ENCODE results near the gene LONP2.
"Not testable (repeated sequence)": the region's sequence is repeated elsewhere in the genome, so short reads cannot be mapped to it uniquely, and the experiment has no call there.

Gene LONP2

DNA sequence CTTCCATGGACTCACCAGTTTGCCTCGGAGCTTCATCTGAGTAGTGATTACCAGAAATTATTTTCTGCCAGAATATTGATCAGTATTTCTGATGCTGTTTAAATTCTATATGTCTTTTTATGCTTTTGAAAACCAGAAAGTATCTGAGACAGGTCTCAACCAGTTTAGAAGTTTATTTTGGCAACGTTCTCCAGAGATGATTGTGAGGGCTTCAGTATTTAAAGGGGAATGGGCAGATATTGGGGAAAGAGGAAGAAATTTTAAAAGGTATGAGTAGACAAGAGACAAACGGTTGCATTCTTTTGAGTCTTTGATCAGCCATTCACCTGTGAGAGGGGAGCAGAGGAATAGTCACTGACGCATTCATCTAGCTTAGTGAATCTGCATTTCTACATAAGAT is 47.7 kb downstream of the LONP2 start:
- DNase-seq (ENCODE audit: low read depth in 2 of 2): no peak

DNA sequence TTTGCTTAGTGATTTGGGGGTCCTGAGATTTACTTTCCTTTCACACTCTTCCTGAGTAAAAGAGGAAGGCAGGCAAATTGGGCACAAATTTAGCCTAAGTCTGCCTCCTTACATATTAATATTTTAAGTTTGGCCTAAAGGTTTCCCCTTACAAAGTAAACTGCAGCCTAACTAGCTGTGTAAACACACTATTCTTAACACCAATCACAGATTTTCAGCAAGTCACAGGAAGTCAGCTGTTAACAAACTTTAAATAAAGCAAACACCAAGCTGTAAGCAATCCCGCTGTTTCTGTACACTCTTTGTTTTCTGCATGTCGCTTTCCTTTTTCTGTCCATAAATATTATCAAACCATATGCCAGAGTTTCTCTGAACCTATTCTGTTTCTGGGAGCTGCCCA is 48.4 kb downstream of the LONP2 start:
- no peak for DNase-seq (ENCODE audit: low read depth in 2 of 2)

DNA sequence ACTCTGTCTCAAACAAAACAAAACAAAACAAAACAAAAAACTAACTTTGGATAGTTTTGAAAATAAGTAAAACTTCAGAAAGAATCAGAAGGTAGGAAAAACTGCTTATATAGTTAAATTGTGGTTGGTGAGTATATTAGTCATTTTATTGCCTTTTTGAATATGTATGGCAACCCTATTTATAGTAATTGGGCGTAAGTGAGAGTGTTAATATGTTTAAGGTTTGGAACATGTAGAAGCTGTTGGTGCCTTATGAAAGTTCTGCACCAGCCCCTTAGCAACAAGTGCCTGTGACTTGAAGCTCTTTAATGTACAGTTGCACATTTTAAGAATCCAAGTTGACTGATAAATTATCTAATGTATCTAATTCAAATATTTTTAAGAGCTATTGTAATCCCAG is 50.6 kb downstream of the LONP2 start:
- DNase-seq (ENCODE audit: low read depth in 2 of 2): no peak

GRCh38 chr16:48295488-48296281 is 51.6 kb downstream of the LONP2 start:
- DNase-seq (ENCODE audit: low read depth in 2 of 2): no peak

GRCh38 chr16:48299471-48299870 is 55.4 kb downstream of the LONP2 start:
- DNase-seq (ENCODE audit: low read depth in 2 of 2): no peak

DNA sequence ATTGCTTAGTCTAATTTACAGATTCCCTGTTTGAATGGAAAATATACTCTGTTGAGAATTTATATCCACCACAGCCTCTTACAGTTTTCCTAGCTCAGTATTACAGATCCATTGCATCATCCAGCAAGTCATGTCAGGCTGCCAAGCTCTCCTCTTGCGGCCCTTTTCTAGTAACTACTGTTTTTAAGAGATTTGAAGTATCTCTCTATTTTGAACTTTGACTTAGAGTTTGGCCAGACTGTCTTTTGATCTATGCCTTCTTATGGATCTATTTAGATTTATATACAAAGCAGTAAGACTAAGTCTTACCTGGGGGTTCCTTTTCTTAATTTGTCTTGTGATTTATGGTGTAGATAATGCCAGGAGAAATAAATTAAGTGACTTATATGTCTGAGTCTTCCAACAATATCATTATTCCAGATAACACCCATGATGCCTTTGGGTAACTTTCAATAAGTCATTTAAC is 56.3 kb downstream of the LONP2 start:
- DNase-seq (ENCODE audit: low read depth in 2 of 2): no peak

DNA sequence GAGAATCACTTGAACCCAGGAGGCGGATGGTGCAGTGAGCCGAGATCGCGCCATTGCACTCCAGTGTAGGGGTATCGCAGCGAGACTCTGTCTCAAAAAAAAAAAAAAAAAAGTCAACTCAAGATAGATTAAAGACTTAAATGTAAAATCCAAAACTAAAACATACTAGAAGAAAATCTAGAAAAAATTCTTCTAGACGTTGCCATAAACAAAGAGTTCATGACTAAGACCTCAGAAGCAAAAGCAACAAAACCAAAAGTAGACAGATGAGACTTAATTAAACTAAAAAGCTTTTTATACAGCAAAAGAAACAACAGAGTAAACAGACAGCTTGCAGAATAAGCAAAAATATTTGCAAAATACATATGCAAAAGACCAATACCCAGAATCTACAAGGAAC is 64.4 kb downstream of the LONP2 start:
- no peak for DNase-seq (ENCODE audit: low read depth in 2 of 2)

- DNase-seq (ENCODE audit: low read depth in 2 of 2): no peak
Observed at GRCh38 chr16:48310908-48311641, 67.0 kb downstream of the LONP2 start.

DNA sequence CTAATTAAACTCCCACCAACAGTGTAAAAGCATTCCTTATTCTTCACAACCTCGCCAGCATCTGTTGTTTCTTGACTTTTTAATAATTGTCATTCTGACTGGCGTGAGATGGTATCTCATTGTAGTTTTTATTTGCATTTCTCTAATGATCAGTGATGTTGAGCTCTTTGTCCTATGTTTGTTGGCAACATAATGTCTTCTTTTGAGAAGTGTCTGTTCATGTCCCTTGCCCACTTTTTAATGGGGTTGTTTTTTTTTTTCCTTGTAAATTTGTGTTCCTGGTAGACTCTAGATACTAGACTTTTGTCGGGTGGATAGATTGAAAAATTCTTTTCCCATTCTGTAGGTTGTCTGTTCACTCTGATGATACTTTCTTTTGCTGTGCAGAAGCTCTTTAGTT is 69.8 kb downstream of the LONP2 start:
- not testable (repeated sequence) for DNase-seq (ENCODE audit: low read depth in 2 of 2)

- no peak for DNase-seq (ENCODE audit: low read depth in 2 of 2)
Observed at GRCh38 chr16:48317026-48317425, 72.9 kb downstream of the LONP2 start.

- no peak for DNase-seq (ENCODE audit: low read depth in 2 of 2)
Observed at GRCh38 chr16:48317614-48318315, 73.7 kb downstream of the LONP2 start.

- no peak for DNase-seq (ENCODE audit: low read depth in 2 of 2)
Observed at GRCh38 chr16:48318630-48319029, 74.5 kb downstream of the LONP2 start.

- DNase-seq (ENCODE audit: low read depth in 2 of 2): no peak
Observed at GRCh38 chr16:48321317-48322036, 77.4 kb downstream of the LONP2 start.

GRCh38 chr16:48323783-48324775 is 80.0 kb downstream of the LONP2 start:
- no peak for DNase-seq (ENCODE audit: low read depth in 2 of 2)

GRCh38 chr16:48326915-48327314 is 82.8 kb downstream of the LONP2 start:
- DNase-seq (ENCODE audit: low read depth in 2 of 2): no peak

DNA sequence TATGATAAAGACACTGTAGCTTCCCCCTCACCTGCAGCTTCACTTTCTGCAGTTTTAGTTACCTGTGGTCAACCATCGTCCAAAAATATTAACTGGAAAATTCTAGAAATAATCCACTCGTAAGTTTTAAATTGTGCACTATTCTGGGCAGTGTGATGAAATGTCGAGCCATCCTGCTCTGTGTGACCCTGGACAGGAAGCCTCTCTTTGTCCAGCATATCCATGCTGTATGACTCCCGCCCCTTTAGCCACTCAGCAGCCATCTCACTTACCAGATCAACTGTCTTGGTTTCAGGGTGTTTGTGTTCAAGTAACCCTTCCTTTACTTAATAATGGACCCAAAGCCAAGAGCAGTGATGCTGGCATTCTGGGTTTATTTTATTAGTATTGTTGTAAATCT is 85.0 kb downstream of the LONP2 start:
- no peak for DNase-seq (ENCODE audit: low read depth in 2 of 2)

DNA sequence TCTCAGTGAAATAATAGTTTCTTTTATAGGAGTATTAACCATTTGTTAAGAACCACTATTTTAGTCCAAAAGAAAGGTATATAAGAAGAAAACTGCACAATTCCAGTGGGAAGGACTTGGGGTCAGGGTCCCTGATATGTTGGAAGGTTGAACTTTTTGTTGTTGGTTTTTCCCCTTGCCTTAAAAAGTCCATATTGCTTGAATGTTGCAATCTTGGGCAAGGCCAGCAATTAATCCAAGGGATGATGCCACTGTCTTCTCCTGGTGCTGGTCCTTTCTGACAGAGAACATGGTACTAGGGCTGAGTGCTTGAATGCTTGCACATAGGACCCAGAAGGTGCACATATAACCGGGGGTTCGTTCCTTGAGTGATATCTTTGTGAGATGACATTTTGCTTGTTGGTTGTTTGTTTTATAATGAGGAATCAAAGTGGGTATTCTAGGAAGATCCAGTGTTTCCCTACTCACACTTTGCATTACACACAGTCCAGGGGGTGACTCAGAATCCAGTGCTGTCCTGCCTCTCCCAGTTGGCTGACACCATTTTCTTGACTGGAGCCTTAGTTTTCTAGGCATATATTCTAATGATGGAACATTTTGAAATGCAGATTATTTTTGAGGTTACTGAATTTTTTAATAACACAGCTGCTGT is 86.2 kb downstream of the LONP2 start:
- DNase-seq (ENCODE audit: low read depth in 2 of 2): no peak

DNA sequence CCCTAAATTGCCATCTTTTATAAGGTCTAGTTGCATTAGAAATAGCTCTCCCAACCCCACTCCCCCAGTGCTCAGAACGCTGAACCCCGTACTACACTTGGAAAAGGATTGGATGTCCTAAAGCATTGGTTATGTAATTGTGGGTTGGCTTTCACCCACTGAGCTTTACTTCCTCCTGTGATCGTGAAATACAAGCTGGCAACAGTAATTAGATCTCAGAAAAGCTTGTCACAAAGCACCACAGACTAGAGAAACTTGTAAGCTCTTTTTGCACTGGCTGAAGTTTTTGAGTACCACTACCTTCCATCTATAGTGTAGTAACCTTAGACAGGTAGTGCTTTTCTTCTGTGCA is 86.7 kb downstream of the LONP2 start:
- no peak for DNase-seq (ENCODE audit: low read depth in 2 of 2)

- no peak for DNase-seq (ENCODE audit: low read depth in 2 of 2)
Observed at GRCh38 chr16:48332978-48333377, 88.9 kb downstream of the LONP2 start.

DNA sequence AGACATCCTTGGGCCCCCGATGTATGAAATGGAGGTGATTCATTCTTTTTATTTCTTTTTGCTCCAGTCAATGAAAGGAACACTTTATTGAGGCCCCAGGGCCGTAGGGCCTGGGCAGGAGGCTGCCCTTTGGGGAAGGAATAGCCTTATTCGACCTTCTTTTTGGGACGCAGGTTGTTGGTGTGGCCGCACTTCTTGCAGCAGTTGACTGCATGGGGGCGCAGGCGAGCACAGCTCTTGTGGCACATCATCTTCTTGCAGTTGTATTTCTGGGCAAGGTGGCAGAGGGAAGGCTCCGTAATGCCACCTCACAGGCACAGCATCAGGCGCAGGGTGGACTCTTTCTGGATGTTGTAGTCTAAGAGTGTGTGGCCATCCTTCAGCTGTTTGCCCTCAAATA is 90.2 kb downstream of the LONP2 start:
- no peak for DNase-seq (ENCODE audit: low read depth in 2 of 2)
